SK-N-SH (cell line): ENCODE data around the gene SULT6B1. TPM values are rescaled to one million over a fixed set of nuclear protein-coding genes. Genes with fewer than 3 reads are reported as not detected.

Experiments used
- CTCF ChIA-PET: fragments of 300-600, 350-600 bp; formaldehyde crosslinking; extraction: SDS; loops from one replicate; lab custom pipeline; 2021; lab: Yijun Ruan, JAX
- POLR2A ChIA-PET: fragments of 350-600 bp; sonication (Branson Sonifier 250); formaldehyde crosslinking; extraction: SDS; loops from one replicate; lab custom pipeline; 2020; ENCODE audit warnings: antibody characterized with exemption, inconsistent platforms; lab: Yijun Ruan, JAX
- DNase-seq: peaks from one replicate; pipeline ENCODE4 v3.0.0; 2012
- H2AFZ ChIP-seq: fragments of 200-600 bp; sonication (generic); 2 replicates; pipeline ENCODE4 v1.8.1; 2016; ENCODE audit warnings: antibody characterized with exemption, mild to moderate bottlenecking, low read depth
- H3F3A ChIP-seq: fragments of 200-600 bp; sonication (generic); replicated peaks from 2 replicates; pipeline ENCODE3; 2016; ENCODE audit warnings: antibody characterized with exemption, mild to moderate bottlenecking; ENCODE audit not compliant: insufficient read depth
- H3K27ac ChIP-seq, 2 experiments: fragments of 200-500 bp in 1 of 2; fragments of 200-600 bp in 1 of 2; sonication (Bioruptor generic) in 1 of 2; sonication (generic), shearing (Covaris generic) in 1 of 2; 2 replicates each; pipeline versions ENCODE4 v1.5.1 to v1.6.1; 2014 to 2016; ENCODE audit warnings: low read depth in 2 of 2, inconsistent platforms in 1 of 2, low read length in 1 of 2, mild to moderate bottlenecking in 1 of 2, mixed read lengths in 1 of 2
- H3K27me3 ChIP-seq: fragments of 200-600 bp; sonication (generic), shearing (Covaris generic); 2 replicates; pipeline ENCODE4 v1.6.1; 2016; ENCODE audit warnings: mixed run types; ENCODE audit not compliant: insufficient read depth
- H3K36me3 ChIP-seq, 2 experiments: fragments of 200-500 bp in 1 of 2; fragments of 200-600 bp in 1 of 2; sonication (Bioruptor generic) in 1 of 2; sonication (generic) in 1 of 2; replicated peaks in 1 of 2; 2 replicates each; pipeline versions ENCODE3 to v1.5.1; 2014 to 2016; ENCODE audit warnings: low read length in 1 of 2, mild to moderate bottlenecking in 1 of 2; ENCODE audit not compliant: insufficient read depth in 2 of 2, control insufficient read depth in 1 of 2
- H3K4me1 ChIP-seq, 2 experiments: fragments of 200-500 bp in 1 of 2; fragments of 200-600 bp in 1 of 2; sonication (Bioruptor generic) in 1 of 2; sonication (generic), shearing (Covaris generic) in 1 of 2; 2 replicates each; pipeline versions ENCODE4 v1.5.1 to v1.6.1; 2014 to 2016; ENCODE audit warnings: low read depth in 1 of 2, low read length in 1 of 2, mixed run types in 1 of 2; ENCODE audit not compliant: insufficient read depth in 2 of 2, control insufficient read depth in 1 of 2
- H3K4me2 ChIP-seq: fragments of 200-600 bp; sonication (generic), shearing (Covaris generic); 2 replicates; pipeline ENCODE4 v1.6.1; 2017; ENCODE audit warnings: mixed run types
- H3K4me3 ChIP-seq, 2 experiments: fragments of 200-500 bp in 1 of 2; fragments of 200-600 bp in 1 of 2; sonication (Bioruptor generic) in 1 of 2; sonication (generic), shearing (Covaris generic) in 1 of 2; 2 replicates each; pipeline versions ENCODE4 v1.5.1 to v1.8.1; 2014 to 2016; ENCODE audit warnings: low read depth in 2 of 2, inconsistent platforms in 1 of 2, low read length in 1 of 2, mild to moderate bottlenecking in 1 of 2, mixed read lengths in 1 of 2, moderate library complexity in 1 of 2
- H3K79me2 ChIP-seq: fragments of 200-600 bp; sonication (generic); 2 replicates; pipeline ENCODE4 v1.8.1; 2017; ENCODE audit warnings: mild to moderate bottlenecking; ENCODE audit not compliant: insufficient read depth
- H3K9ac ChIP-seq: fragments of 200-600 bp; sonication (generic); 2 replicates; pipeline ENCODE4 v1.6.1; 2017; ENCODE audit warnings: mixed run types
- H3K9me2 ChIP-seq: fragments of 200-600 bp; sonication (generic); 2 replicates; pipeline ENCODE4 v1.6.1; 2017; ENCODE audit warnings: mixed run types
- H3K9me3 ChIP-seq: fragments of 200-600 bp; sonication (generic); 2 replicates; pipeline ENCODE4 v1.6.1; 2017; ENCODE audit warnings: mixed run types, mild to moderate bottlenecking, moderate library complexity
- H4K20me1 ChIP-seq: fragments of 200-600 bp; sonication (generic); 2 replicates; pipeline ENCODE4 v1.6.1; 2017; ENCODE audit warnings: mild to moderate bottlenecking, mixed run types; ENCODE audit not compliant: insufficient read depth
- CHD2 ChIP-seq: fragments of 150-350 bp; IDR thresholded peaks from 2 replicates; pipeline ENCODE4 v1.6.1; 2018; ENCODE audit warnings: low read length; ENCODE audit not compliant: partially characterized antibody
- ELF1 ChIP-seq: IDR thresholded peaks from 2 replicates; pipeline ENCODE4 v1.4.0; 2012
- EP300 ChIP-seq, 2 experiments: IDR thresholded peaks; 2 replicates each; pipeline versions ENCODE4 v1.4.0 to v1.6.1; 2012; ENCODE audit warnings: borderline replicate concordance in 1 of 2, low read depth in 1 of 2, low read length in 1 of 2
- EZH2phosphoT487 ChIP-seq: fragments of 200-600 bp; sonication (generic); IDR thresholded peaks from 2 replicates; pipeline ENCODE4 v1.6.1; 2017; ENCODE audit warnings: low read depth, mixed run types, mild to moderate bottlenecking, antibody characterized with exemption, moderate library complexity, borderline replicate concordance
- FOSL2 ChIP-seq: IDR thresholded peaks from 2 replicates; pipeline ENCODE4 v1.4.0; 2012; ENCODE audit warnings: low read depth, mild to moderate bottlenecking, moderate library complexity, borderline replicate concordance
- FOXJ3 ChIP-seq: sonication (generic); formaldehyde crosslinking; IDR thresholded peaks from 2 replicates; pipeline ENCODE4 v1.5.1; 2020; ENCODE audit warnings: mild to moderate bottlenecking, missing genetic modification reagents
- GATA2 ChIP-seq: sonication (generic); formaldehyde crosslinking; IDR thresholded peaks from 2 replicates; pipeline ENCODE4 v1.5.0; 2020; ENCODE audit warnings: mild to moderate bottlenecking, missing genetic modification reagents
- MXI1 ChIP-seq: IDR thresholded peaks from 2 replicates; pipeline ENCODE4 v1.6.1; 2012; ENCODE audit warnings: mild to moderate bottlenecking, low read depth, low read length, improper control_type of control experiment
- NRF1 ChIP-seq: IDR thresholded peaks from 2 replicates; pipeline ENCODE4 v1.6.1; 2012; ENCODE audit warnings: low read depth, mild to moderate bottlenecking, low read length
- RXRA ChIP-seq: IDR thresholded peaks from 2 replicates; pipeline ENCODE4 v1.4.0; 2012; ENCODE audit warnings: low read depth, mild to moderate bottlenecking, borderline replicate concordance
- SIN3A ChIP-seq: IDR thresholded peaks from 2 replicates; pipeline ENCODE4 v1.6.1; 2012; ENCODE audit warnings: low read depth, mild to moderate bottlenecking, low read length, moderate library complexity, borderline replicate concordance
- SMC3 ChIP-seq: IDR thresholded peaks from 2 replicates; pipeline ENCODE4 v1.6.1; 2012; ENCODE audit warnings: low read depth, low read length, improper control_type of control experiment
- TCF12 ChIP-seq: IDR thresholded peaks from 2 replicates; pipeline ENCODE4 v1.4.0; 2012
- TEAD4 ChIP-seq: IDR thresholded peaks from 2 replicates; pipeline ENCODE4 v1.4.0; 2012; ENCODE audit warnings: mild to moderate bottlenecking, borderline replicate concordance; ENCODE audit not compliant: insufficient read depth
- YY1 ChIP-seq: IDR thresholded peaks from 2 replicates; pipeline ENCODE4 v1.4.0; 2012; ENCODE audit warnings: low read depth, mild to moderate bottlenecking
- ZBTB33 ChIP-seq: IDR thresholded peaks from 2 replicates; pipeline ENCODE4 v1.4.0; 2012; ENCODE audit warnings: low read depth, borderline replicate concordance
- WGBS: methylation state at CpG from one replicate; pipeline ENCODE4 v1.1.6; 2017; ENCODE audit warnings: low lambda C conversion rate; 5-methylcytosine and 5-hydroxymethylcytosine counted together
- polyA plus RNA-seq, 3 experiments: library from polyadenylated mRNA; depleted of rRNA; stranded (reverse); fragments of >200 nt; gene quantifications; 2 replicates each; pipeline ENCODE4 v1.2.3, GENCODE V29; 2012
- TF ChIP-seq, protein P1 (sequence below): IDR thresholded peaks from 2 replicates; pipeline ENCODE4 v1.6.1; 2012; ENCODE audit warnings: mild to moderate bottlenecking, low read depth, low read length, moderate library complexity

SULT6B1 gene
- polyA plus RNA-seq, 1 of the 3 experiments (the other 2 are of a cell fraction) = not detected

GRCh38 chr2:37211939-37212338, 23.5 kb upstream of the SULT6B1 start:
- H3K36me3 ChIP-seq = peaks cover 94 to 99% of the 10 kb centered on the region in 2 experiments
- WGBS = 92% methylated on average over 3 of the region's 3 CpGs
- CTCF ChIA-PET = interaction anchor here (0.6 to 2.1 kb wide), 5 partner anchors 11 to 679 kb away, joined by 3 to 8 read pairs (median 4); no protein-coding TSS in a partner anchor
- no peak overlapping the region for H3K4me2 ChIP-seq
- peaks cover 23% of the 10 kb centered on the region for H3F3A ChIP-seq
- H3K27ac ChIP-seq = no peak overlapping the region; a peak in 1 of 4 replicates
- H3K9me3 ChIP-seq = peaks cover 16% of the 10 kb centered on the region; the same call in 1 of the 2 replicates
- TF ChIP-seq FOSL2 = no peak
- no peak for TF ChIP-seq ZBTB33
- TF ChIP-seq, protein P1, sequence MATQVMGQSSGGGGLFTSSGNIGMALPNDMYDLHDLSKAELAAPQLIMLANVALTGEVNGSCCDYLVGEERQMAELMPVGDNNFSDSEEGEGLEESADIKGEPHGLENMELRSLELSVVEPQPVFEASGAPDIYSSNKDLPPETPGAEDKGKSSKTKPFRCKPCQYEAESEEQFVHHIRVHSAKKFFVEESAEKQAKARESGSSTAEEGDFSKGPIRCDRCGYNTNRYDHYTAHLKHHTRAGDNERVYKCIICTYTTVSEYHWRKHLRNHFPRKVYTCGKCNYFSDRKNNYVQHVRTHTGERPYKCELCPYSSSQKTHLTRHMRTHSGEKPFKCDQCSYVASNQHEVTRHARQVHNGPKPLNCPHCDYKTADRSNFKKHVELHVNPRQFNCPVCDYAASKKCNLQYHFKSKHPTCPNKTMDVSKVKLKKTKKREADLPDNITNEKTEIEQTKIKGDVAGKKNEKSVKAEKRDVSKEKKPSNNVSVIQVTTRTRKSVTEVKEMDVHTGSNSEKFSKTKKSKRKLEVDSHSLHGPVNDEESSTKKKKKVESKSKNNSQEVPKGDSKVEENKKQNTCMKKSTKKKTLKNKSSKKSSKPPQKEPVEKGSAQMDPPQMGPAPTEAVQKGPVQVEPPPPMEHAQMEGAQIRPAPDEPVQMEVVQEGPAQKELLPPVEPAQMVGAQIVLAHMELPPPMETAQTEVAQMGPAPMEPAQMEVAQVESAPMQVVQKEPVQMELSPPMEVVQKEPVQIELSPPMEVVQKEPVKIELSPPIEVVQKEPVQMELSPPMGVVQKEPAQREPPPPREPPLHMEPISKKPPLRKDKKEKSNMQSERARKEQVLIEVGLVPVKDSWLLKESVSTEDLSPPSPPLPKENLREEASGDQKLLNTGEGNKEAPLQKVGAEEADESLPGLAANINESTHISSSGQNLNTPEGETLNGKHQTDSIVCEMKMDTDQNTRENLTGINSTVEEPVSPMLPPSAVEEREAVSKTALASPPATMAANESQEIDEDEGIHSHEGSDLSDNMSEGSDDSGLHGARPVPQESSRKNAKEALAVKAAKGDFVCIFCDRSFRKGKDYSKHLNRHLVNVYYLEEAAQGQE = no peak
- TF ChIP-seq CHD2 = no peak
- no peak for TF ChIP-seq SIN3A
- no peak for TF ChIP-seq YY1
- no peak for TF ChIP-seq TCF12
- TF ChIP-seq EP300 (IDR thresholded peaks at IDR 0.05; ENCODE audit: borderline replicate concordance in 1 of 2, low read depth in 1 of 2, low read length in 1 of 2) = no peak
- TF ChIP-seq NRF1 = no peak
- no peak for TF ChIP-seq GATA2
- TF ChIP-seq RXRA = no peak
- no peak for TF ChIP-seq FOXJ3
- no peak for TF ChIP-seq EZH2phosphoT487
- no peak for TF ChIP-seq TEAD4
- no peak for TF ChIP-seq MXI1
- TF ChIP-seq ELF1 = no peak
- no peak for TF ChIP-seq SMC3
- peaks cover 35% of the 10 kb centered on the region; the same call in 1 of the 2 replicates for H3K79me2 ChIP-seq
- no peaks in the 10 kb centered on the region for H3K27me3 ChIP-seq
- H3K4me1 ChIP-seq = peaks cover 0 to 6% of the 10 kb centered on the region in 2 experiments; a peak in 2 of 4 replicates
- no peaks in the 10 kb centered on the region for H4K20me1 ChIP-seq
- no peak overlapping the region for H3K4me3 ChIP-seq
- H3K9me2 ChIP-seq = no peaks in the 10 kb centered on the region
- H2AFZ ChIP-seq = no peak overlapping the region
- no peak for DNase-seq
- H3K9ac ChIP-seq = no peak overlapping the region
- POLR2A ChIA-PET = no interaction called here
